Naive thymus-derived CD8-positive, alpha-beta T cell (primary cell): ENCODE data around the gene SYNPO. TPM values are rescaled to one million over a fixed set of nuclear protein-coding genes. Genes with fewer than 3 reads are reported as not detected.

Experiments
- ATAC-seq, 2 donors: fragments of 150-1000 bp; cut with Tn5 transposase in 1 of 2; sonication (Bioruptor Pico), chemical (Tn5 transposase) in 1 of 2; 1 replicate in 1 of 2; 2 replicates in 1 of 2; pipeline ENCODE4 v1.10.0; 2021; ENCODE audit warnings: mild to moderate bottlenecking in 2 of 2, moderate library complexity in 2 of 2
- POLR2A ChIA-PET: fragments of 350-600 bp; sonication (Branson Sonifier 250); formaldehyde crosslinking; loops from one replicate; lab custom pipeline; 2021; ENCODE audit warnings: antibody characterized with exemption; lab: Charles Lee
- DNase-seq, 10 donors: peaks; one replicate each; pipeline versions ENCODE4 v3.0.0 to v3.0.0-alpha.2; 2020 to 2022
- H3K27ac Mint-ChIP-seq, 10 donors: one replicate each; pipeline ENCODE4 v1.8.0; 2020 to 2022; ENCODE audit warnings: mild to moderate bottlenecking in 10 of 10, mixed read lengths in 10 of 10, moderate library complexity in 4 of 10, inconsistent platforms in 1 of 10
- H3K27me3 Mint-ChIP-seq, 5 donors: one replicate each; pipeline ENCODE4 v1.8.0; 2021 to 2022; ENCODE audit warnings: mixed read lengths in 5 of 5
- H3K36me3 Mint-ChIP-seq, 3 donors: one replicate each; pipeline ENCODE4 v1.8.0; 2020 to 2022; ENCODE audit warnings: mixed read lengths in 3 of 3, mild to moderate bottlenecking in 2 of 3, inconsistent platforms in 1 of 3
- H3K4me1 Mint-ChIP-seq, 4 donors: one replicate each; pipeline ENCODE4 v1.8.0; 2021 to 2022; ENCODE audit warnings: mixed read lengths in 4 of 4
- H3K4me3 Mint-ChIP-seq, 10 donors: one replicate each; pipeline ENCODE4 v1.8.0; 2020 to 2022; ENCODE audit warnings: mild to moderate bottlenecking in 10 of 10, mixed read lengths in 10 of 10, moderate library complexity in 6 of 10, inconsistent platforms in 1 of 10
- H3K9me3 Mint-ChIP-seq, 9 donors: one replicate each; pipeline ENCODE4 v1.8.0; 2020 to 2022; ENCODE audit warnings: mixed read lengths in 9 of 9, mild to moderate bottlenecking in 3 of 9, inconsistent platforms in 1 of 9, moderate library complexity in 1 of 9
- polyA plus RNA-seq, 3 donors: library from polyadenylated mRNA; unstranded; fragments of 300-500 nt; fragmentation: Illumina TruSeq; gene quantifications; one replicate each; pipeline ENCODE4 v1.2.3, GENCODE V29; 2021
- total RNA-seq, 8 experiments: library from RNA in 2 of 8; stranded (reverse) in 2 of 8; gene quantifications; one replicate each; pipeline ENCODE4 v1.2.3 and lab custom pipeline; 2021 to 2026

The SYNPO gene
- total and polyA plus RNA-seq, 5 experiments from 2014 or later = 0.71 to 0.83 TPM; not detected in 3

GRCh38 chr5:150611026-150611425 lies 29.4 kb upstream of the SYNPO start:
- Mint-ChIP-seq H3K4me1 (peaks cover 0 to 2% (median 0%) of the 10 kb centered on the region in 4 donors), H3K4me3 (no peak overlapping the region), H3K27ac (no peak overlapping the region), H3K27me3 (peaks cover 0 to 3% (median 2%) of the 10 kb centered on the region in 5 donors), H3K36me3 (no peaks in the 10 kb centered on the region), H3K9me3 (no peaks in the 10 kb centered on the region)
- POLR2A ChIA-PET = no interaction called here
- DNase-seq (no peak), ATAC-seq (no peak)

- peaks cover 0 to 13% (median 4%) of the 10 kb centered on the region in 5 donors for H3K27me3 Mint-ChIP-seq
Measured at GRCh38 chr5:150612405-150612804, 28.1 kb upstream of the SYNPO start.

GRCh38 chr5:150612905-150613670 lies 27.4 kb upstream of the SYNPO start:
- Mint-ChIP-seq H3K9me3 (no peaks in the 10 kb centered on the region), H3K4me1 (peaks cover 0 to 2% (median 0%) of the 10 kb centered on the region in 4 donors)
- no peak for ATAC-seq

More at GRCh38 chr5:150612405-150612804, 28.1 kb upstream of the SYNPO start:
- POLR2A ChIA-PET = interaction anchor here (0.7 kb wide), 1 partner anchor 25 kb away, joined by 3 read pairs; no protein-coding TSS in a partner anchor
- peaks cover 0 to 2% (median 0%) of the 10 kb centered on the region in 4 donors for H3K4me1 Mint-ChIP-seq
- H3K9me3 Mint-ChIP-seq = no peaks in the 10 kb centered on the region
- ATAC-seq (no peak), DNase-seq (no peak)
- H3K36me3 Mint-ChIP-seq = no peaks in the 10 kb centered on the region
- no peak overlapping the region for H3K27ac Mint-ChIP-seq
- no peak overlapping the region for H3K4me3 Mint-ChIP-seq

GRCh38 chr5:150613991-150614660 lies 26.3 kb upstream of the SYNPO start:
- H3K4me3 Mint-ChIP-seq = no peak overlapping the region
- no peak for ATAC-seq
- no peaks in the 10 kb centered on the region for H3K9me3 Mint-ChIP-seq
- DNase-seq = no peak
- peaks cover 0 to 2% (median 0%) of the 10 kb centered on the region in 4 donors for H3K4me1 Mint-ChIP-seq
- no peaks in the 10 kb centered on the region for H3K36me3 Mint-ChIP-seq
- POLR2A ChIA-PET = no interaction called here
- peaks cover 0 to 13% (median 4%) of the 10 kb centered on the region in 5 donors for H3K27me3 Mint-ChIP-seq
- H3K27ac Mint-ChIP-seq = no peak overlapping the region

More at GRCh38 chr5:150612905-150613670, 27.4 kb upstream of the SYNPO start:
- H3K36me3 Mint-ChIP-seq = no peaks in the 10 kb centered on the region
- POLR2A ChIA-PET = interaction anchor here (0.7 kb wide), 1 partner anchor 26 kb away, joined by 3 read pairs; no protein-coding TSS in a partner anchor
- H3K27ac Mint-ChIP-seq = no peak overlapping the region
- H3K4me3 Mint-ChIP-seq = no peak overlapping the region
- DNase-seq = no peak
- H3K27me3 Mint-ChIP-seq = peaks cover 0 to 13% (median 4%) of the 10 kb centered on the region in 5 donors

- Mint-ChIP-seq H3K27ac (no peak overlapping the region), H3K36me3 (no peaks in the 10 kb centered on the region), H3K9me3 (no peaks in the 10 kb centered on the region), H3K4me1 (peaks cover 0 to 2% (median 0%) of the 10 kb centered on the region in 4 donors), H3K4me3 (no peak overlapping the region), H3K27me3 (peaks cover 0 to 13% (median 4%) of the 10 kb centered on the region in 5 donors)
- no peak for DNase-seq
- ATAC-seq = no peak
- POLR2A ChIA-PET = no interaction called here
Measured at GRCh38 chr5:150614661-150615060, 25.8 kb upstream of the SYNPO start.

- H3K9me3 Mint-ChIP-seq = no peaks in the 10 kb centered on the region
- peaks cover 0 to 2% (median 0%) of the 10 kb centered on the region in 4 donors for H3K4me1 Mint-ChIP-seq
- DNase-seq = no peak
Measured at GRCh38 chr5:150615141-150615699, 25.2 kb upstream of the SYNPO start.

GRCh38 chr5:150616024-150616470 lies 24.4 kb upstream of the SYNPO start:
- H3K27me3 Mint-ChIP-seq = peaks cover 0 to 13% (median 4%) of the 10 kb centered on the region in 5 donors
- no peaks in the 10 kb centered on the region for H3K36me3 Mint-ChIP-seq
- DNase-seq (no peak), ATAC-seq (no peak)
- no peaks in the 10 kb centered on the region for H3K9me3 Mint-ChIP-seq
- peaks cover 0 to 2% (median 0%) of the 10 kb centered on the region in 4 donors for H3K4me1 Mint-ChIP-seq
- POLR2A ChIA-PET = no interaction called here
- peak overlapping the region in 1 of 10 donors; percentile 27 for H3K27ac Mint-ChIP-seq
- no peak overlapping the region for H3K4me3 Mint-ChIP-seq

More at GRCh38 chr5:150615141-150615699, 25.2 kb upstream of the SYNPO start:
- no peak overlapping the region for H3K27ac Mint-ChIP-seq
- POLR2A ChIA-PET = no interaction called here
- no peaks in the 10 kb centered on the region for H3K36me3 Mint-ChIP-seq
- no peak overlapping the region for H3K4me3 Mint-ChIP-seq
- peaks cover 0 to 13% (median 4%) of the 10 kb centered on the region in 5 donors for H3K27me3 Mint-ChIP-seq
- no peak for ATAC-seq

- Mint-ChIP-seq H3K4me1 (peaks cover 0 to 2% (median 0%) of the 10 kb centered on the region in 4 donors), H3K36me3 (no peaks in the 10 kb centered on the region), H3K27me3 (peaks cover 0 to 13% (median 4%) of the 10 kb centered on the region in 5 donors), H3K27ac (peak overlapping the region in 1 of 10 donors; percentile 27), H3K9me3 (no peaks in the 10 kb centered on the region), H3K4me3 (no peak overlapping the region)
- ATAC-seq (no peak), DNase-seq (no peak)
- POLR2A ChIA-PET = no interaction called here
Measured at GRCh38 chr5:150616506-150616905, 24.0 kb upstream of the SYNPO start.

GRCh38 chr5:150618163-150618562 lies 22.3 kb upstream of the SYNPO start:
- DNase-seq (no peak), ATAC-seq (no peak)

GRCh38 chr5:150618588-150619281 lies 21.7 kb upstream of the SYNPO start:
- H3K4me3 Mint-ChIP-seq = no peak overlapping the region
- H3K36me3 Mint-ChIP-seq = no peaks in the 10 kb centered on the region
- no peak for ATAC-seq
- DNase-seq = no peak
- no peaks in the 10 kb centered on the region for H3K9me3 Mint-ChIP-seq
- peaks cover 0 to 14% (median 8%) of the 10 kb centered on the region in 5 donors for H3K27me3 Mint-ChIP-seq
- POLR2A ChIA-PET = no interaction called here
- no peak overlapping the region for H3K27ac Mint-ChIP-seq
- H3K4me1 Mint-ChIP-seq = peaks cover under 1 to 10% (median 4%) of the 10 kb centered on the region in 4 donors

More at GRCh38 chr5:150618163-150618562, 22.3 kb upstream of the SYNPO start:
- H3K36me3 Mint-ChIP-seq = no peaks in the 10 kb centered on the region
- no peak overlapping the region for H3K4me3 Mint-ChIP-seq
- H3K27me3 Mint-ChIP-seq = peaks cover 0 to 13% (median 8%) of the 10 kb centered on the region in 5 donors
- H3K9me3 Mint-ChIP-seq = no peaks in the 10 kb centered on the region
- peaks cover 0 to 5% (median 3%) of the 10 kb centered on the region in 4 donors for H3K4me1 Mint-ChIP-seq
- POLR2A ChIA-PET = no interaction called here
- no peak overlapping the region for H3K27ac Mint-ChIP-seq

GRCh38 chr5:150619359-150620230 lies 20.9 kb upstream of the SYNPO start:
- Mint-ChIP-seq H3K4me1 (peaks cover 5 to 17% (median 11%) of the 10 kb centered on the region in 4 donors), H3K4me3 (no peak overlapping the region), H3K27me3 (peaks cover 4 to 22% (median 15%) of the 10 kb centered on the region in 5 donors), H3K9me3 (peaks cover 0 to 2% (median 0%) of the 10 kb centered on the region in 9 donors), H3K36me3 (peaks cover 0 to 5% (median 0%) of the 10 kb centered on the region in 3 donors), H3K27ac (peak overlapping the region in 1 of 10 donors; percentile 20)
- DNase-seq (no peak), ATAC-seq (no peak)
- POLR2A ChIA-PET = interaction anchor here (0.5 kb wide), 1 partner anchor 278 kb away, joined by 3 read pairs; no protein-coding TSS in a partner anchor
